ENCODE results near the gene MAPKAP1.
"Not testable (repeated sequence)": the region's sequence is repeated elsewhere in the genome, so short reads cannot be mapped to it uniquely, and the experiment has no call there.

The MAPKAP1 gene

DNA sequence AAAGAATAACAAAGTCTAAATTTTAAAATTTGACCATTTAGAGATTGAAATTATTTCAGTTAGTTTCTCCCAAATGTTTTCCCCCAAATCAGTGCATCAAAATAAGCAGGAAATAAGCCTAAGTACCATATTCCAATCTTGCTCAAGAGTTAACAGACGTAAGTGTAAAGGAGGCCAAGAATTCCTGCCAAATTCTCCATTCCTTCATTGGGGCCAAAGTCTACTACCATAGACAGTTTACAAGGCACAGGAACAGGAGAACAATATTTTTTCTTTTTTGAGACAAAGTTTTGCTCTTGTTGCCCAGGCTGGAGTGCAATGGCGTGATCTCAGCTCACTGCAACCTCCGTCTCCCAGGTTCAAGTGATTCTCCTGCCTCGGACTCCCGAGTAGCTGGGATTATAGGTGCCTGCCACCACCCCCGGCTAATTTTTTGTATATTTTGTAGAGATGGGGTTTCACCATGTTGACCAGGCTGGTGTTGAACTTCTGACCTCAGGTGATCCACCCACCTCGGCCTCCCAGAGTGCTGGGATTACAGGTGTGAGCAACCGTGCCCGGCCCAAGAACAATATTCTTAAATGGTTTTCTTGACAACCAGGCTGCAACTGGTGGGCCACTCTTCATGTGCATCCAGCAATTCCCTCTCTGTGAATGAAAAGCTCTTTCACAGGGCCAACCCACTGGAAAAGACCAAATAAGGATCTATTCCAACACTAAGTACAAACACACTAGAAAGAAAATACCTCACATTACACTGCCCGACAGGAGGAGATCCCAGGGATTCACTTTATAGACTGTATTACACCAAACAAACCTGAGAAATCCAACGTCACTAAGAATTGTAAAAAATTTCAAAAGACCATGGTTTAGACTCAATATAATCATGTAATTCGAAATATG lies 127.7 kb downstream of the MAPKAP1 start:
- TF ChIP-seq, protein P1, sequence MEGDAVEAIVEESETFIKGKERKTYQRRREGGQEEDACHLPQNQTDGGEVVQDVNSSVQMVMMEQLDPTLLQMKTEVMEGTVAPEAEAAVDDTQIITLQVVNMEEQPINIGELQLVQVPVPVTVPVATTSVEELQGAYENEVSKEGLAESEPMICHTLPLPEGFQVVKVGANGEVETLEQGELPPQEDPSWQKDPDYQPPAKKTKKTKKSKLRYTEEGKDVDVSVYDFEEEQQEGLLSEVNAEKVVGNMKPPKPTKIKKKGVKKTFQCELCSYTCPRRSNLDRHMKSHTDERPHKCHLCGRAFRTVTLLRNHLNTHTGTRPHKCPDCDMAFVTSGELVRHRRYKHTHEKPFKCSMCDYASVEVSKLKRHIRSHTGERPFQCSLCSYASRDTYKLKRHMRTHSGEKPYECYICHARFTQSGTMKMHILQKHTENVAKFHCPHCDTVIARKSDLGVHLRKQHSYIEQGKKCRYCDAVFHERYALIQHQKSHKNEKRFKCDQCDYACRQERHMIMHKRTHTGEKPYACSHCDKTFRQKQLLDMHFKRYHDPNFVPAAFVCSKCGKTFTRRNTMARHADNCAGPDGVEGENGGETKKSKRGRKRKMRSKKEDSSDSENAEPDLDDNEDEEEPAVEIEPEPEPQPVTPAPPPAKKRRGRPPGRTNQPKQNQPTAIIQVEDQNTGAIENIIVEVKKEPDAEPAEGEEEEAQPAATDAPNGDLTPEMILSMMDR (IDR thresholded peaks at IDR 0.05; ENCODE audit: borderline replicate concordance, control extremely low read depth, extremely low read depth, insufficient read depth, missing control alignments): no peak
- DNase-seq (ENCODE audit: low spot score): no peak
- in situ Hi-C loops (cut with MboI; ENCODE audit: low sequenced_read_pairs, unreplicated experiment): no loop called here

DNA sequence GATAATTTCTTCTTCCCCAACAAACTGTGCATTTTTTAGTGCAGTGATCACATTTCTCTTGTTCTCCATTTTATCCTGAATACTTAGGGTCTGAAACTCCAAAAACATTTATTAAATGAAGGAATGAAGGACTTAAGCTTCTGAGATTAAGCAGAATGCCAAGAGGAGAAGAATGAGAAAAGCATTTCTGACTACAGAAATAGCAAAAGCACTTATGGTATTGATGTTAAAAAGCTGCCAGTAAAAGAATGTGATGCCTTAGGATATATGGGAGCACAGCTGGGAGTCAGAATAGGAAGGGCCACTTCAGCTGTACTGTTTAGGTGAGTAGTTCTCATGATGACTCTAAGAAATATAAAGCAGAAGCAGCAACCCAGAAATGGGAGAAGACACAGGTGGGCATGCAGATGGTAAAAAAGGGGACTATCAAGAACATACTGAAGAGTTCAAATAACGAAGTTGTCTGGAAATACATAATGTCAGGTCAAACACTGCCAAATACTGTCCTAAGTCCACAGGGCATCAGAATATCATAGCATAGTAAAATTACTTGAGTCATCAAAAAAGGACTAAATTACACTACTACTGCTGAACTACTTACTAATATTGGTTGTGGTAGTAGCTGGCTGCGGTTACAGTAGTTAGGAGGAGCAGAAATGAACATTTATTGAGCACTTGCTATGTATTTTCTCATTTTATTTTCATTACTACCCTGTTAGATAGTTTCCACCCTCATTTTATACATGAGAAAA lies 132.7 kb downstream of the MAPKAP1 start:
- DNase-seq (ENCODE audit: low spot score): no peak
- in situ Hi-C loops (cut with MboI; ENCODE audit: low sequenced_read_pairs, unreplicated experiment): no loop called here
- TF ChIP-seq, protein P1 (IDR thresholded peaks at IDR 0.05; ENCODE audit: borderline replicate concordance, control extremely low read depth, extremely low read depth, insufficient read depth, missing control alignments): no peak

DNA sequence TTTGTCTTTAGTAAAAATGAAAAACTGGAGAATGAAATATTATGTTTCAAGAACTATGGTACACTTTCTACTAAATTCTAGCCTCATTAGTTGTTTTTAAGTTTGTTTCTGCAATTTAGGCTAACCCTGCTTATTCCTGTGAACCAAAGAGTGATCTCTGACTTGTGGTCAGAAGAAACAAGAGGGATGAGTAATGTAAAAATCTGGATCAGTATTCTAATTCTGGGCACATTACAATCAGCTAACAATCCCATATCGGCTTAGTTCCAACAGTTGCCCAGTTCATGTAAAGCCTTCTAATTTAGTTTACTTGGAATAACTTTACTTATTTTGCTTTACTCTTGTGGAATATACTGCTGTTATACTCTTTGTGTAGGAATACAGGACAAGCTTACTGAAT lies 134.5 kb downstream of the MAPKAP1 start:
- in situ Hi-C loops (cut with MboI; ENCODE audit: low sequenced_read_pairs, unreplicated experiment); DNase-seq (ENCODE audit: low spot score): not testable (repeated sequence)

DNA sequence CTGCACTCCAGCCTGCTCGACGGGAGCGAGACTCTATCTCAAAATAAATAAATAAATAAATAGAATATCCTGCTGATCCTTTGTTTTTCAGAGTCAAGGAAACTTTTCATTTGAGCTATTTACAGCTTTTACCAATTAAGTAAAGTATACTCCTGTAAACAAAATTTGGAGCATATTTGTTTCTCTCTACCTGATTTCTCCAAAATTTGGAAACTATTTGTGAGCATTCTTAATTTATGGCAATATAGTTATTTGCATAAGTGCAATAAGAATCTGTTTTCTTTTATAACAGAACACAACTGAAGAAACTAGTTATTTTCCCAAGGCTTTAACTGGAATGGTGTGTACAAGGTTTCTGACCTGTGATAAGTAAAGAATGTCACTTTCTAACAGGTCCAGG lies 135.2 kb downstream of the MAPKAP1 start:
- in situ Hi-C loops (cut with MboI; ENCODE audit: low sequenced_read_pairs, unreplicated experiment); DNase-seq (ENCODE audit: low spot score): not testable (repeated sequence)

DNA sequence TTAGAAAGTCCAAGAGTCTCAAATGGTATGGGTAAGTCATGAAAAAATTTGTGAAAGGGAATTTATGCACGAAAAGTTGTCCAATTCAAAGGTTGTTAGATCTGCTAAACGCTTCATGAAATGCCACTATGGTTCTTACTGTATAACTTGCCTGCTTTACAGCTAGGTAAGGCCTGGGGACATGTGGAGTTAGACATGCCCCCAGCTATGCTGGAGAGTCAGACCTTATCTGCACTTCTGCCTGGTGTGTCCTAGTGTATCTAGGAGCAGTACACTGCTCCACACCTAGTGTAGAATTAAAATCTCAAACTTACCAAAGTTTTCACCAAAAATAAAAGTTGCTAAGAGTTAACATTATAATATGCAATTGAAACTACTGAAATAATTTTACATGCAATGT lies 136.8 kb downstream of the MAPKAP1 start:
- TF ChIP-seq, protein P1 (IDR thresholded peaks at IDR 0.05; ENCODE audit: borderline replicate concordance, control extremely low read depth, extremely low read depth, insufficient read depth, missing control alignments): no peak
- in situ Hi-C loops (cut with MboI; ENCODE audit: low sequenced_read_pairs, unreplicated experiment): no loop called here
- no peak for DNase-seq (ENCODE audit: low spot score)

DNA sequence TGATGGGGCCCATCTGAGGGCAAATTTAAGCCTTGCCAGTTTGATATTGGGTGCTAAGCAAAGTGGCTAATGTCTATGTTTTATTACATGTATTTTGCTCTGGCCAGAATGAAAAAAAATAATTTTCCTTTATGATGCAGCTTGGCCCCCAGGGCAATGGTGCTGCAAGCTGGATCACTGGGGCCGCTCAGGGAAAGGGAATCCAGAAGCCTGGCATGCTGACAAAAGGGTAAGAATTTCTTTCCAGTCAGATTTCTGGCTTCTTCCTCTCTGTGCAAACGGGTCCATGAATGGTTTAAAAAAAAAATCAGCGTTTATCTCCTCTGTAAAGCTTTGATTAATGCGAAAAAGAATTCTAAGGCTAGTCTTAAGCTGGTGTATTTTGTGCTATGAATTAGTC lies 138.4 kb downstream of the MAPKAP1 start:
- TF ChIP-seq, protein P1 (IDR thresholded peaks at IDR 0.05; ENCODE audit: borderline replicate concordance, control extremely low read depth, extremely low read depth, insufficient read depth, missing control alignments): no peak
- no peak for DNase-seq (ENCODE audit: low spot score)
- in situ Hi-C loops (cut with MboI; ENCODE audit: low sequenced_read_pairs, unreplicated experiment): no loop called here

DNA sequence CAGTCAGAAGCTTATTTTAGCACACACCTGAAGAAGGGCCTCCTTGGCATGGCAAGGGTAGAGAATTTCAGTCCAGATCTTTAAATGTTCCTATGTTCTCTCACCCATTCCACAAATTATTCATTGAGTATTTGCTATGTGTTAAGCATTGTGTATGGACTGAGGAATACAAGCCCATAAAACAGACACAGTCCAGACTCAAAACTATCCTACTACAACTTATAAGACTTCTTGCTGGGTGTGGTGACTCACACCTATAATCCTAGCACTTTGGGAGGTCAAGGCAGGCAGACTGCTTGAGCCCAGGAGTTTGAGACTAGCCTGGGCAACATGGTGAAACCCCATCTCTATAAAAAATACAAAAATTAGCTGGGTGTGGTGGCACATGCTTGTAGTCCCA lies 141.0 kb downstream of the MAPKAP1 start:
- in situ Hi-C loops (cut with MboI; ENCODE audit: low sequenced_read_pairs, unreplicated experiment); DNase-seq (ENCODE audit: low spot score): not testable (repeated sequence)

DNA sequence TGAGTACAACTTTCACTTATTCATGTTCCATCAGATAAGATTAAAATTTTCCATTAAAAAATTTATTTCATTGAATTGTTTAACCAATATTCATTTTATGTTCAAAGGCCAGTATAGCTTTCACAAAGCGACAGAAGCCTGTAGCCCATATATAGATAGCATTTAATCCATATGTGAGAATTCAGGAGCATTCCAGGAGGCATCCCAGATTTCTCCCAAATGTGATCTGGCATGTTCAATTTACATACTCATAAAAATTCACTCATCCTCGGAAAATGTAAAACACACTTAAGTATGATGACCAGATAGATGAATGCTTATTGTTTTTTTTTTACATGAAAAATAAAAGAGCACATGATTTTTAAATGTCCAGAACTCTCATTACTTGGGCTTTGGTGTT lies 141.9 kb downstream of the MAPKAP1 start:
- no peak for DNase-seq (ENCODE audit: low spot score)
- TF ChIP-seq, protein P1 (IDR thresholded peaks at IDR 0.05; ENCODE audit: borderline replicate concordance, control extremely low read depth, extremely low read depth, insufficient read depth, missing control alignments): no peak
- in situ Hi-C loops (cut with MboI; ENCODE audit: low sequenced_read_pairs, unreplicated experiment): no loop called here
